NCI-H748 treated with DMSO at 0.1 percent for 48 hours (cell line): ENCODE results near the gene TMEM179.
"Not testable (repeated sequence)": the region's sequence is repeated elsewhere in the genome, so short reads cannot be mapped to it uniquely, and the experiment has no call there.

ENCODE experiments used
- DNase-seq: peaks from one replicate; lab custom pipeline; 2025; lab: John Stamatoyannopoulos, UW

Gene TMEM179

DNA sequence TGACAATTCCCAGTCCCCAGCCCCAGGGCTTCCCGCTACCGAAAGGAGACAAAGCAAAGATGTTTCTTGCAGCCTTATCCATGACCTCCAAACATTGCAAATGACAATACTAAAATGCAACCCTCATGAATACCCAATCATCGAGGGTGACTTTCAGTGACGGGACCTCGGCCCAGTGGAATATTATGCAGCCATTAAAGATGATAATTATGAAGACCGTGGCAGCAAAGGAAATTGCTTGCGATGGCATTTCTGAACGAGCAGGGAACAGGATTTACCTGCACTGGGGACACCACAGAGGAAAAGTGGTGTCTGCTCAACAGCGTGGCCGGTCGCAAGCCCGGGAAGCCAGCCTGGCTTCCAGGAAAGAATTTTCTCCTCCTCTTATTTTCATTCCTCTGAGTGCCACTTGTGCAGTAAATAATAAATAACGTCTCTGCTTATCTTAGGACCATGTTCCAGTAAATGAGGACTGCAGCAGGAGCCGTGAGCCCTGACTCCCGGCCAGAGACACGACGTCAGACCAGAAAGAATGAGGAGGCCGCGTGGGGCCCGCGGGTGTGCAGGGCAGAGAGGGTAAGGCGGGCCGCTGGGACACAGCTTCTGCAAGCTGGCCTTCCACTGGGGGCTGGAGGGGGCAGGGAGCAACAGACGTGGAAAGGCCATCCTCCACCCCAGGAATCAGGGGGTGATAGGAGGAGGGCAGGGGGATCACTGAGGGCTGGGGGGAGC lies 18.4 kb downstream of the TMEM179 start:
- no peak for DNase-seq

DNA sequence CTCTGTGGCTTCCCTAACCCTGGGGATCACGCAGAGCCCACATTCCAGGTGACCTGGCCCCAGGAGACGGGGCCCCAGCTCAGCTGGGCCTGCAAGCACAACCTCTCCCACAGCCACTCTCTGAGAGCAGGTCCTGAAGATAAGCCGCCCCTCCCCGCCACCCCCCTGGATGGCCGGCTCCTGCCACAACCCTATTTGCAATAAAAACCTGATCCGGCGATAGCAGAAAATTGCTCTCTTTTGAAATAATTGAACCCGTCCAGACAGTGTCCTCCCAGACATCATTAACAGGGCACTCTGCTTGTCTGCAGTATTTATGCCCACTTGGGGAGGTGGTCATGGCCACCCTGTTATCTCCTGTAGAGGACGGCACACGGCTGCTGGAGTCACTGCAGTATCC lies 20.0 kb downstream of the TMEM179 start:
- no peak for DNase-seq

DNA sequence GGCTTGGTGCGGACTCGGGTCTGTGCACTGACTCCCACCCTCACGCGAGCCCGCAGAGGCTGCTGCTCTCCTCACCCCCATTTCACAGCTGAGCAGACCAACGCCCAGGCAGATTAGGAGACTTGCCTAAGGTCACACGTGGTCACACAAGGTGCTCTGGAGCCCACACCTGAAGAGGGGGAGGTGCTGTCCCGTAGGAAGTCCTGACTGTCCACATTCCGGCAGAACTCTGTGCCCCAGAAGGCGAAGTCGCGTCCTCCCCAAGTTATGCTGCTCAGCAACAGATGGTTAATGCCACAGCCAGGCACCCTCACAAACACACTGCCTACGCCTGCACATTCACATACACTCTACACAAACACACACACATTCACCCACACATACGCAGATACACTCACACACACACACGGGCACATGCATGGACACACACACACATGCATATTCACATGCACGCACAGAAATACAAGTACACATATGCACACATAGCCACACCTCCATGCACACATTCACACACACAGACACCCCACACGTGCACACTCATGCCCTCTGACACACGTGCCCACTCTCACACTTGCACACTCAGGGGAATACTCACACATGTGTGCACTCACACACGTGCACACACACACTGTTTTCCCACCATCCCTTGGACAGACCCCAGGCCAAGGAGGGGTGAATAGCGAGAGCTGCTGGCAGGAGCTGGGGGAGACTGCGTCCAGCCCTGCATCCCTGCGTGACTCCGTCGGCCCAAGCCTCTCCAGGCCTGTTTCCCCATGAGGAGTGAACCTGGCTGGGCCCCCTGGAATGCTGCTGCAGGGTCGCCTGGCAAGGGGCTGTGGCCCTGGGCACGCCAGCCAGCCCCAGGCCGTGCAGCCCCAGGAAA lies 20.9 kb downstream of the TMEM179 start:
- no peak for DNase-seq

DNA sequence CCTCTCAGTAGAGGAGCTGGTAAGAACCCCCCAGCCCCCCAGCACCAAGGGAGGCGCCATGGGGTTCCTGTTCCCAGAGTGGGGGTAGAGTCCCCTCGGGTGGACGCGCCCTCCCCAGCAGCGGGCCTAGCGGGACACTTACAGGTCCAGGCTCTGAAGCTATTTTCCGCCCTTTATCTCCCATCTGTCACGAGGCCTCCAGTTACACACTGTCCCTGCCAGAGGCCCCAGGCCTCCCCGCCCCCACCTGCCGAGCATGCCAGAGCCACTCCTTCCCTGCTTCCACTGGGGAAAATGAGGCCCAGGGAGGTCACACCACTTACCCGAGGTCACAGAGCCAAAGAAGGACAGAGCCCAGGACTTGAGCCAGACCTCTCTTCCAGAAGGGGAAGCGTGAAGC lies 21.9 kb downstream of the TMEM179 start:
- no peak for DNase-seq

DNA sequence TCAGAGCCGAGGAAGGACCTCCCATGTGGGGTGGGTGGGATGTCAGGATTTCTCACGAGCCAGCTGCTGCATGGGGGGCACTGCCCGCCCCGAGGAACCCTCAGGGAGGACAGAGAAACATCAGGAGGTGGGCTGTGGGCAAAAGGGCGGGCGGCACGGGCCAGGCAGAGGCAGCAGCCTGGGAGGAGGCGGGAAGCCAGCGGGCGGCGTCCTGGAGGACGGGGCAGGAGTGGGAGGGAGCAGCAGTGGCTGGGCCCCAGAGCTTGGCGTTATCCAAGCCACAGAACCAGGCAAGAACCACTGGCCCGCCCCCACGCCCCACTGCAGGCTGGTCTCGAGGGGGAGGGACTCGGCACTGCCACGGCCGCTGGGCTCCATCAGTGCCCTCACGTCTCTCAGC lies 22.6 kb downstream of the TMEM179 start:
- DNase-seq, result no peak

DNA sequence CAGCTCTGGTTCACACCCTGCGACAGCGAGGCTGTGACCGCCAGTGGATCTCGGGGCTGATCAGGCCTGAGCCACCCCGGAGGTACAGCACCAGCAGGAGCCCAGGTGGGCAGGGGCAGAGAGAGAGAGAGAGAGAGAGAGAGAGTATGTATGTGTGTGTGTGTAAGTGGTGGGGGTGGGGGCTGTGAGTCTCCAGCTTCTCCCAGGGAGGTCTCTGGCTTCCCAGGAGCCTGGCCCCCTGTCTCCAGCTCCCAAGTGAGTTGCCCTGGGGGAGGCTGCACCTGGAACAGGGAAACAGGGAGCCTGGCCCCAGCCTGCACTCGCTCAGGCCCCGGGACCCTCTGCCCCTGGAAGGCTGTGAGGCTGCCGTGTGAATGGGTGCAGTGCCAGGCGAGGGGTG lies 23.1 kb downstream of the TMEM179 start:
- no peak for DNase-seq

DNA sequence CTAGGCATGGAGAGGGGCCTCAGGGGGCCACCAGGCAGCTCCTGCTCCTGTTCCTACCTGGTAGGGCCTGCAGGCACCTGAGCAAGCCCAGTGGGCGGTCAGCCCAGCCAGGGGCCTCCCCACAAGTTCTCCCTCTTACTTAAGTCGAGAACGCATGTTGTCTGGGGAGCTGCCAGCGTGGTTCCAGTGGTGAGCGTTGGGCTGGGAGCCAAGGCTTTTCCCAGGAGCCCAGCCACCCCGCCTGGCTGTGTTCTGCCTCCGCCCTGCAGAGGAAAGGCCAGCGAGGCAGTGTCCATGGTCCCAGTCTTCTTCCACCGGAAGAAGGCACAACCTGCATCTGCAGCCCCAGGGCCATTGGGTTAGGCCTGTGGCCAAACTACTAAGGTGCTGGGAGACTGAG lies 23.6 kb downstream of the TMEM179 start:
- no peak for DNase-seq

DNA sequence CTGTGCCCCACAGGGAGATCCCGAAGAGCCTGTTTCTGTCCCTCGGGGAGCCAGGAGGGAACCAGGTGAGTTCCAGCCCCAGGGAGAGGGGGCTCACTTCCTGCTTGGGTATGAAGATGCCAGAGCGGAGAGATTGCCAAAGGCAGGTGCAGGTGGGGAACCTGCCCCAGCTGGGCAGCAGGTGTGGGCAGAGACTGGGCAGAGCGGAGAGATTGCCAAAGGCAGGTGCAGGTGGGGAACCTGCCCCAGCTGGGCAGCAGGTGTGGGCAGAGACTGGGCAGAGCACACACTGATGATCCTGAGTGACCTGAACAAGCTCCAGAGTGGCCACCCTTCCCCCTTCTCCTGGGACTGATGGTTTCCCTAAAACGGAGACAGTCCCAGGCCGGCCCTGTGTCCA lies 24.6 kb downstream of the TMEM179 start:
- DNase-seq, result not testable (repeated sequence)

DNA sequence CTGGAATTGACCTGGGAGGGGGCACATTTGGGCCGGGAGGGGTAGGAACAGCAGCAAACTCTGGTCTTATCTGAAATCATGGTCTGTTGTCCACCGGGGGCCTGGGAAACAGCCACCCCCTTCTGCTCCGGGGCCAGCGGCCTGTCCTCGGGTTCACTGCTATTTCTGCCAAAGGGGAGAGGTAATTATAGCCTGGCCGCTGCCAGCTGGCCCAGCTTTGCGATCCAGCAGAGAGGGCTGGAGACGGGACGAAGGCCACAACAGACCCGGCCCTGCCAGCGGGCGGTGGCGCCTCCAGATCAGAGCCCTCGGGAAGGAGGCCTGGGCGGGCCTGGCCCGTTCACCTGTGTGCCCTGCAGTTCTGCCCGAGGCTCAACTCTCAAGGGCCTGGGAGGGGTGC lies 25.1 kb downstream of the TMEM179 start, which contains the start of gene C14orf180:
TSS of gene C14orf180 (plus strand) at position 258 of the 400 bp plus-strand sequence. CDS start 6,667 bp downstream, outside the sequence.
- no peak for DNase-seq

DNA sequence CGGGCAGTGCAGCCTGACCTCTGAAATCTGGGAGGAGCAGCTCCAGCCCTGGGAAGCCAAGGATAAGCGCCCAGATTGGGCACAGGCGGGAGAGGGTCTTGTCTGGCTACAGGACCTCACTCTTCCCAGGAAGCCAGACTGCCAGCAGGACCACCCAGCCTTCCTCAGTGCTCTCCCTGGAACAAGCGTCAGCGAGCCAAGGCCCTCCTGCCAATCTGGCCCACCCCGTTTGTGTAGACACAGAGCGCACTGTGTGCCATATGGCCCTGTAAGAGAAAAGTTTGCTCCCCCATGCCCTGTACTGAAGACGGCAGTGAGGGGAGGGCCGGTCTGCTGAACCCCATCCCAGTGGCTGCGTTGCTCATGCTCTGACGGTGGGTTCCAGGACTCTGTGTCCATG lies 26.3 kb downstream of the TMEM179 start:
- DNase-seq, result no peak

DNA sequence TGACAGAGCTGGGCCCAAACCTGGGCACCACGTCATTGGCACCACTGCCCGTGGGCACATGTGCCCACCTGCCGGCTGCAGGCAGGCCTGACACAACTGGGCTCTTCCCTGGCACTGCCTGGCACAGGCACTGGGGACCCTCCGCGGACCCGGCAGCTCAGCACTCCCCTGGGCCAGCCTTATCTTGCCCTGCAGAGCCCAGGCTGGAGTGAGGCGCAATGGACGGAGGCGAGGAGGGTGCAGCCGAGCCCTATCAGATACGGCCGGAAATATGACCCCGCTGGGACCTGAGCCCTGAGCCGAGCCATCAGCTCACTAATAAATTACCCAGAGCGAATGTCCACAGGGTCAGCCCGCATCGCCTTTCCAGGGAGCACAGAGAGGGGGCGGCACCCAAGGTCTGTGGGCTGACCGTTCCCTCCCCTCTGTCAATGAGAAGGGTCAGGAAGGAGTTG lies 26.7 kb downstream of the TMEM179 start:
- no peak for DNase-seq

DNA sequence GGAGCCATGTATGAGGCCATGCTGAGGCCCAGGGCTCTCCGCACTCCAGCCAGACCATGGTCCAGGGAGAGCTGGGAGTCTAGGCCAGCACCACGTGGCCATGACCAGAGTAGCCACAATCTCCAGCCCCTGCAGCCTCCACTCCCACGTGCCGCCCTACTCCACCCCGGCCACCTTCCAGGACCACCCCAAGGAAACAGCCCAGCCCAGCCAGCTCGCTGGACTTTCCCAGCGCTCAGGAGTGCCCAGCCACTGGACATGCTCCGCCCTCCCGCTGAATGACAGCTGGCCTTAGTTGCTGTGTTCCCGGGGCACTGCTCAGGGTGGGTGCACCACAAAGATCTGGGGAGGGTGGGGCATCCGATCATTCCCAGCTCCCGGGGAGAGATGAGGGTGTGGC lies 27.1 kb downstream of the TMEM179 start:
- DNase-seq, result no peak

DNA sequence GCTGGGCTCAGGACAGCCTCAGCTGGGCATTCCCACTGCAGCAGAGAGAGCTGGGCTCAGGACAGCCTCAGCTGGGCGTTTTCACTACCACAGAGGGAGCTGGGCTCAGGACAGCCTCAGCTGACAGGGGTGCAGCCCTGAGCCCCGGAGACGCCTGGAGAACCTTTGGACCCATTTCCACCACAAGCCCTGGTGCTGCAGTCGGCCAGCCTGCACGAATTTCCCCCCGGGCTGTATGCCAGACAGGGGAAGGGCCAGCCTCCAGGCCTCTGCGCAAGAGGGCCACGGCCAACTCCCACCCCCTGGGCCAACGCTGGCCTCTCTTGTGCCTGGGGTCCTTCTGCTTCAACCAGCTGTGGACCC lies 27.6 kb downstream of the TMEM179 start:
- no peak for DNase-seq

DNA sequence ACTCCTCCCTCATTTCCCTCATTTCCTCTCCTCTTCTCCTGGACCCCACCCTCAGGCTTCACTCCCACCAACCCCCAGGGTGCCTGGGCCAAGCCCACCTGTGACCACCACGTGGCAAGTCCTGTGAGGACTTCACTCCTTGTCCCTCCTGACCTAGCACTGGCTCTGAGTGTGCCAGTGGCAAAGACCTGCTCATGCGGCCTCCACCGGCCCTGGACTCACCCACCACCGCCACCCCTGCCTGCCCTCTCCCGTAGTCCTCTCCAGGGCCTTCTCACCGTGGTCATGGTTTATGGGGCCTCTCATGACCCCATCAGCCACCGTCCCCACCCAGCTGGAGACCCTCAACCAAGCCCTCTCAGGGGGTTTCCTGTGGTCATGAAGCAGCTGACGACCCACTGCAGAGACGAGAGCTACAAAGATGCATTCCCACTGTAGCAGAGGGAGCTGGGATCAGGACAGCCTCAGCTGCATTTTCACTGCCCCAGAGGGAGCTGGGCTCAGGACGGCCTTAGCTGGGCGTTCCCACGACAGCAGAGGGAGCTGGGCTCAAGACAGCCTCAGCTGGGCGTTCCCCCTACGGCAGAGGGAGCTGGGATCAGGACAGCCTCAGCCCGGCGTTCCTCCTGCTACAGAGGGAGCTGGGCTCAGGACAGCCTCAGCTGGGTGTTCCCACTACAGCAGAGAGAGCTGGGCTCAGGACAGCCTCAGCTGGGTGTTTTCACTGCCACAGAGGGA lies 28.2 kb downstream of the TMEM179 start:
- no peak for DNase-seq

DNA sequence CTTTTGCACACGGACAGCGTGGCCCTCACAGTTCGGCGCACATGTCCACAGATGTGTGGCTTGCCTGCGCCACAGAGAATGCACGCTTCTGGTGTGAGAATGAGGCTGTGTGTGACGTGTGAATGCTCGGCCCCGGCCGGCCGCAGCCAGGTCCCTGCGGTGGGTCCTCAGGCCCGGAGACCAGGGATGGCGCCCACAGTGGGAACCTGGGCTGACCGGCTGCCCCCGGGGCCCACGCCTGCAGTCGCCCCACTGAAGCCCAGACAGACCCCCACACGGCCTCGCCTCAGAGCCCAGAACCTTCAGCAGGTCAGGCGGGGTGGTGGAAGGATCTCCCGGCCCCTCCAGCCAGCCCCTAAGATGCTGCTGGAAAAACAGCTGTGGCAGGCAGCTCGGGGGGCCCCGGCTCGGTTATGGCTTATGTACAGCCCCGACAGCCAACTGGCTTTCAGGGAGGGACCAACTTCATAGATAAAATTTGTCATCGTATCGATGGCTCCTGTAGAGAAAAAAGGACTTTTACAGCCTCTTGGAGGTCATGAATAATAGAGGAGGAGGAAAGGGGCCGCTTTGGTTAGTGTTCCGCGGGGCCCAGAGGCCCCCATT lies 29.5 kb downstream of the TMEM179 start:
- DNase-seq, result no peak

DNA sequence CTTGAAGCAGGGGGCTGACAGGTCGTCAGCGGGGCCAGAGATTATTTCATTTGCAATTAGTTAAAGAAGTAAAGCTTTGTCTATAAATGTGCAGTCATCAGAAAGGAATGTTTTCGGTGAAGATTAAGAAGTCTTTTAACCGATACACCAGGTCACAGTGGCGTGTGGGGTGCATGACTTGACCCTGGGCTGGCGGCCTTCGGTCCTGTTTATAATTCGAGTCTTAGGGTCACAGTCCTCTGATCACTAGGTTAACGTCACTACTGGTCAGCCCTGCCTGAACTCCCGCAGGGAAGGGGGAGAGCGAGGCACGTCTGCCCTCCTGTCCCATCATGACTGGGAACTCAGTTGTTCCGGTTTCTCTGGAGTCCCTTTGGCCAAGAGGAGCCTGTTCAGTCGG lies 30.0 kb downstream of the TMEM179 start:
- DNase-seq, result no peak

DNA sequence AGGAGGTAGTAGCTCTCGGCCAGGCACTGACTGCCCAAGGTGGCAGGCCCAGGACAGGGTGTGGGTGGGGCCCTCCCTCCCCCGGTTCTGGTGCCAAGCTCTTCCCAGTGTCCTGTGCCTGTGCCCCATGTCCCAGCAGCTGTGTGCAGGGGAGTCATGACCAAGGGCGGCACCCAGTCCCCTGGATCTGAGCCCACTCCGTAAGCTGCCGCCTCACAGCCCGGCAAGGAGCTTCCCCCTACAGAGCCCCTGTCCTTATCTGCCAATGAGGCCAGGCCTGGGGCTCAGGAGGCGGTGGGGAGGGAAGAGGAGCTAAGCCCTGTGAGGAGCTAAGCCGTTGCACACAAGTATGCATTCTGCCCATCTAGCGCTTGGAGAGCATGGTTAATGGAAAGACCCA lies 30.6 kb downstream of the TMEM179 start:
- DNase-seq, result no peak

DNA sequence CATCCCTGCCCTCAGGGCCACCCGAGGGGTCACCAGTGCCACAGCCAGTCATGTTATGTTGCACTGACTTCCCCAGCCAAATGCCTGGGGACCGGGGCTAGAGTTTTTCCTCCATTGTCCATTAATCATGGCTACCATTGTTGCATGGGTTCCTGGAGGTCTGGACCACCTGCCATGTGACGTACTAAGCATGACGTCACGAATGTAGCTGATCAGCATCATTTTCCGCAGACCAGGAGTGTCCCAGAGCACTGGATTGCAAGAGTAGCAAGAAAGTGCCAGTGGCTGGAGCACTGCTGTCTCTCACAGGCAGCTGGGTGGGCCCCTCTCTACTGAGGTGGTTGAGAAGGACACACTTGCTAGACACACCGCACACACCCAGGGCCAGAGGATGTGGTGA lies 31.9 kb downstream of the TMEM179 start:
- no peak for DNase-seq

DNA sequence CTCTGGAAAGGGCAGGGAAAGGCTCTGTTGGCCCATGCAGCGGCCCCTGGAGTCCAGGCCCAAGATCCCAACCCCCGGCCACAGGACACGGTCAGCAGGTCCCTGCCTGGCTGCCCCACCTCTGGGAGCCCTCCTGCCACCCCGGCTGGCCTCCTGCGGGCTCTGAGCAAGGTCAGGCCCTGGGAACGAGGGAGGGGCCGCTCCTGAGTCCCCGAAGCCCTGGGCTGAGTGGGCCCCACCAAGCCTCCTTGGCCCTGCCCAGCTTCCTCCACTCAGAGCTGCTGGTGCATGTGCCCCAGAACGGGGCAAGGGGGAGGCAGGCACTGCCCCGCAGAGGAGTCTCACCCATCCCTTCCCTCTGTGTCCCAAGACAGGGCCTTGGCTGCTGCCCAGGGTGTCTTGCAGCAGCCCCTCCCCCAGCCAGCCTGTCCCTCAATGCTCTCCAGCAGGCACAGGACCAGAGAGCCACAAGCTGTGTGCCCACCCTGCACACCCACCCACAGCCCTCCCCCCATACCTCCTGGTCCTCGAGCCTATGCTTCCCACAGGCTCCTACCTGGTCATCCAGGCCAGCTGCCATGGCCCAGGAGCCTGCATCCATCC lies 32.4 kb downstream of the TMEM179 start:
- no peak for DNase-seq

DNA sequence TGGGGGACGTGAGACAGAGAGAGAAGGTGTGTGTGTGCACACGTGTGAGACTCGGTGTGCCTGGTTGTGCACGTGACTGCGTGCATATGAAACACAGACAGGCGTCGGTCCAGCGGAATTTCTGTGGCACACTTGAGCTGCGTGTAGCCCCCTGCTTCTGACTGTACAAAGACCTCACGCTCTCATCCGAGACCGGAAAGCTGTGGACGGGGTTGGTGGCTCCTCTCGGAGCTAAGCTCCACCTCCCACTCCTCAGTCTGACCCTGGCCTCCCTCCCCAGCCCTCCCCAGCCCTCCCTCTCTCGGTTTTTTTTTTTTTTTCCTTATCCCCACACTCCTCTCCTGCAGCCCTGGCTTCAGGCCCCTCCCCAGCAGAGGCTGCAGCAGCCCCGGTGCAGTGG lies 33.3 kb downstream of the TMEM179 start:
- DNase-seq, result no peak

DNA sequence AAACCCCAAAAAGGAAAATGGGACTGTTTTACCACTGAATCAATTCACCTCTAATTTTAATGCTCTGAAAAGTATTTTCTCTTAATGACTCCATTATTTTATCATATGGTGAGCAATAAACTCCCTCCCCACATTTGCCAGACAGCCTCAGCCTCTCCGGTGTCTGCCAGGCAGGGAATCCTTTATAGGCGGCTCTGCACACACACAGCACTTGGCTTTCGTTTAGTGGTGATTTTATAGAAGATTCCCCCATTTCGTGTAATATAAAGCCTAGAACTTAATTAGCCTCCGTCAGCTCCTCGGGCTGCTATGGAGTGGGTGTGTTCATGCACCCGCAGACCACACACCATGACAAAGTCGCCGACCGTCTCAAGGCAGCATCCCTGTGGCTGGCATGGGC lies 35.1 kb downstream of the TMEM179 start:
- no peak for DNase-seq

DNA sequence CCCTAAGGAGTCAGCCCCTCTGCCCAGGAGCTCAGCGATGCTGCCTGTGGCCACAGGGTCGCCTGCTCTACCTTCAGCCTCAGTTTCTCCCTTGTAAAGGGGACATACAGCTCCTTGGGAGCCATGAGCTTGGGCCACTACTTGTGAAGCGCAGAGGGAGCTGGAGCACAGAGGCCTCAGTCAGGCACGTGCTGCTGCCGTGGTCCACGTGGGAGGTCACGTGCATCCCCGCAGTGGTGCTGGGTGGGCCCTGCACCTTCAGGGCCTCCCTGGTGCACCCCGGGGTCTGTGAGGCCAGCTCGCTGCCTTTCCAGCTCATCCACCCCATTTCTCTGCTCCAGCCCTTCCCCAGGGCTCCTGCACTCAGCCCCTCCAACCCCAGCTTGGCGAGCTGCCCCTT lies 36.0 kb downstream of the TMEM179 start:
- DNase-seq, result no peak
